Liver (tissue), 3 donors: ENCODE data around the gene RUNDC3A.

Experiments used
- ATF3 ChIP-seq: IDR thresholded peaks from 2 replicates; pipeline ENCODE4 v1.6.1; 2016; ENCODE audit warnings: antibody characterized with exemption
- CTCF ChIP-seq: fragments of 150-350 bp; IDR thresholded peaks from 2 replicates; pipeline ENCODE4 v1.5.1; 2017; ENCODE audit warnings: improper control_type of control experiment, low read depth, low read length; ENCODE audit not compliant: missing input control
- FOXA1 ChIP-seq: IDR thresholded peaks from 2 replicates; pipeline ENCODE4 v1.6.1; 2016; ENCODE audit warnings: antibody characterized with exemption
- GABPA ChIP-seq, 2 donors: IDR thresholded peaks in 1 of 2; conservative IDR thresholded peaks in 1 of 2; 2 replicates each; pipeline ENCODE4 v1.6.1; 2016; ENCODE audit warnings: antibody characterized with exemption in 2 of 2, mild to moderate bottlenecking in 1 of 2, moderate library complexity in 1 of 2
- JUND ChIP-seq, 2 donors: IDR thresholded peaks; 2 replicates each; pipeline ENCODE4 v1.6.1; 2016; ENCODE audit warnings: antibody characterized with exemption in 2 of 2
- MAX ChIP-seq: IDR thresholded peaks from 2 replicates; pipeline ENCODE4 v1.6.1; 2016; ENCODE audit warnings: antibody characterized with exemption
- NR2F2 ChIP-seq: IDR thresholded peaks from 2 replicates; pipeline ENCODE4 v1.6.1; 2016; ENCODE audit warnings: antibody characterized with exemption
- RAD21 ChIP-seq, 2 donors: IDR thresholded peaks; 2 replicates each; pipeline ENCODE4 v1.6.1; 2016; ENCODE audit warnings: antibody characterized with exemption in 2 of 2, mild to moderate bottlenecking in 2 of 2
- REST ChIP-seq: IDR thresholded peaks from 2 replicates; pipeline ENCODE4 v1.6.1; 2016; ENCODE audit warnings: antibody characterized with exemption, mild to moderate bottlenecking
- TAF1 ChIP-seq: conservative IDR thresholded peaks from 2 replicates; pipeline ENCODE4 v1.6.1; 2016; ENCODE audit warnings: antibody characterized with exemption, mild to moderate bottlenecking
- YY1 ChIP-seq: IDR thresholded peaks from 2 replicates; pipeline ENCODE4 v1.6.1; 2016; ENCODE audit warnings: antibody characterized with exemption, mild to moderate bottlenecking
- ZBTB33 ChIP-seq: IDR thresholded peaks from 2 replicates; pipeline ENCODE4 v1.6.1; 2016; ENCODE audit warnings: antibody characterized with exemption
- donor health status: healthy.
- donor health status: healthy.

GRCh38 chr17:44358066-44358465 lies 49.7 kb downstream of the RUNDC3A start:
- TF ChIP-seq CTCF: no peak
- no peak for TF ChIP-seq REST
- TF ChIP-seq JUND (IDR thresholded peaks at IDR 0.05): no peak
- TF ChIP-seq MAX: no peak
- no peak for TF ChIP-seq ATF3
- no peak for TF ChIP-seq TAF1
- TF ChIP-seq RAD21 (IDR thresholded peaks at IDR 0.05): no peak
- TF ChIP-seq GABPA (IDR thresholded peaks at IDR 0.05 in 1 of 2, conservative IDR thresholded peaks at IDR 0.05 in 1 of 2): no peak
- no peak for TF ChIP-seq NR2F2
- no peak for TF ChIP-seq YY1
- no peak for TF ChIP-seq ZBTB33
- TF ChIP-seq FOXA1: no peak
